Activated CD8-positive, alpha-beta memory T cell treated with anti-CD3 and anti-CD28 coated beads for 4 hours (primary cell): Measurements from ENCODE around the gene KLHL1.
"Not testable (repeated sequence)": the region's sequence is repeated elsewhere in the genome, so short reads cannot be mapped to it uniquely, and the experiment has no call there.

Experiments
- DNase-seq, 2 donors: peaks; one replicate each; pipeline ENCODE4 v3.0.0-alpha.2; 2020; ENCODE audit warnings: low read depth in 2 of 2

KLHL1 gene, protein sequence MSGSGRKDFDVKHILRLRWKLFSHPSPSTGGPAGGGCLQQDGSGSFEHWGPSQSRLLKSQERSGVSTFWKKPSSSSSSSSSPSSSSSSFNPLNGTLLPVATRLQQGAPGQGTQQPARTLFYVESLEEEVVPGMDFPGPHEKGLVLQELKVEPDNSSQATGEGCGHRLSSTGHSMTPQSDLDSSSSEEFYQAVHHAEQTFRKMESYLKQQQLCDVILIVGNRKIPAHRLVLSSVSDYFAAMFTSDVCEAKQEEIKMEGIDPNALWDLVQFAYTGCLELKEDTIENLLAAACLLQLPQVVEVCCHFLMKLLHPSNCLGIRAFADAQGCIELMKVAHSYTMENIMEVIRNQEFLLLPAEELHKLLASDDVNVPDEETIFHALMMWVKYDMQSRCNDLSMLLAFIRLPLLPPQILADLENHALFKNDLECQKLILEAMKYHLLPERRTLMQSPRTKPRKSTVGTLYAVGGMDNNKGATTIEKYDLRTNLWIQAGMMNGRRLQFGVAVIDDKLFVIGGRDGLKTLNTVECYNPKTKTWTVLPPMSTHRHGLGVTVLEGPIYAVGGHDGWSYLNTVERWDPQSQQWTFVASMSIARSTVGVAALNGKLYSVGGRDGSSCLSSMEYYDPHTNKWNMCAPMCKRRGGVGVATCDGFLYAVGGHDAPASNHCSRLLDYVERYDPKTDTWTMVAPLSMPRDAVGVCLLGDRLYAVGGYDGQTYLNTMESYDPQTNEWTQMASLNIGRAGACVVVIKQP

DNA sequence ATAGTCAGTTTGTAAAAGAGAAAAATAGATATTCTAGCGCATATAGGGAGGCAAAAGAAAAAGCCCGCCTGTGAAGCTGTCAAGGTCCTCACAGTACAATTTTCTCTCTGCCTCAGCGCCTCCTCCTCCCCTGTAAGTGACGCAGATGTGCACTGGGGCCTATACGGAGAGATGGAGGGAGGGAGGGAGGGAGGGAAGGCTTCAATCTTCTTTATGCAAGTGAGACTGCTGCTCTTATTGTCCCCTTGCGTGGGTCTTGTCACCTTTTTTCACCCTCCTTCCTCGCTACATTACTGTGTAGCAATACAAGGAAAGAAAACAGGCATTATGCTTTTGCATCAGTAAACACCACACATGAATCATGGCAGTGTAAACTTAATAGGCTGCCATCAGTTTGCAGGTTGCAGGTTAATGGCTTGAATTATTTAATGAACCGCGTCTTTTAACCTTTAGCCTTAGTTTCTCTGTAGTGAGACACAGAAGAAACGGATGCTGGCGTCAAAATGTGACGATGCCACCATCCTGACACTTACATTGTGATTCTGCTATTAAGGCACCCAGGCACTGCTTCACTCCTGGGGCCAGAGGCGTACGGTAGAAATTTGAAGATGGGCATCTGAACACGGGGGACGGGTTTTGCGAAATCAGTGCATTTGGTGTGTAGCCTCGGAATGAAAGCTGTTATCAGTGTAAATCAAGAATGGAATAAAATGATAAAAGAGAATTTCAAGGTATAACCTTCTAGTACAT, at the start of gene KLHL1:
TSS of gene KLHL1 (minus strand) at position 97 of the 750 bp plus-strand sequence. CDS start 753 bp downstream, outside the sequence.
- no peak for DNase-seq

DNA sequence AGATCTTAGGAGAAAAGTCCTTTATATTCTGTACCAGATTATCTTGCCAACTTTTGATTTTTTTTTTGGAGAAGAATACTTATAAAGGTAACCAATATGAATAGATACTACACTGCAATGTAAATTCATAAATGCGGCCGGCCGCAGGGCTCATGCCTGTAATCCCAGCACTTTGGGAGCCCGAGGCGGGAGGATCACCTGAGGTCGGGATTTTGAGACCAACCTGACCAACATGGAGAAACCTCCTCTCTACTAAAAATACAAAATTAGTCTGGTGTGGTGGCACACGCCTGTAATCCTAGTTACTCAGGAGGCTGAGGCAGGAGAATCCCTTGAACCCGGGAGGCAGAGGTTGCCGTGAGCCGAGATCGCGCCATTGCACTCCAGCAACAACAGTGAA, 34.4 kb upstream of the KLHL1 start:
- not testable (repeated sequence) for DNase-seq

DNA sequence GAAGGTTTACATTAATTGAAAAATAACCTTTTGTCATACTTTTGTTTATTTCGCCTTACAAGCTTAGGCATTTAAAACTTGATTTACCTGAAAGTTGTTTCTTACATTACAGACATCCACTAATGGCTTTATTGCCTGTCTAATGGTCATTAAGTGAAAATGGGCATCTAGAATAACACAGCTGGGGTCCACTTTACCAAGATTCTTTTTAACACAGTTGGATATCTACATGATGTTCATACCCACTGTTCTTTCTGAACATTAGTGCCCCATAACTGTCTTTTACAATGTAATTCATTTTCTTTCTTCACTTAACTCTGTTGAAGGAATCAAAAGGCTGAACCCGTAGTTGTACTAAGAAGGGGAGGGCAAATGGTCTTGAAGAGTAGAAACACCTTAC, 19.8 kb upstream of the KLHL1 start:
- DNase-seq: no peak

DNA sequence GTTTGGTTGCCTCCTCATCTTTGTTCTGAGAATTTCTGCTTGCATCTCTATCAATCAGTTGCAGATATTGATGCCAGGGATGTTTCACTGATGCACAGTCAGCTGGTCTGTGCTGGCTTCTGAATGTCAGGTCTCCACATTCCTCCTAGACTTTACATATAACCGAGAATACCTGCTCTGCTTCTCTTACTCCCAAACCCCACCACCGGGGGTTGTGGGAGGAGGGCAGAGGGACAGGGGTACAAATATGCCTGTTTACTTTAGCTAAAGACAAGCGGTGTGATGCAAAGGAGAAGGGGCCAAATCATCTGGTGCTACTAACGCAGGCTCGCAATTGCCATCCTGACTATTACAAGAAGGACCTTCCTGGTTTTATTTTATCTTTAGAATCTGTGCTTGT, 17.4 kb upstream of the KLHL1 start:
- no peak for DNase-seq

DNA sequence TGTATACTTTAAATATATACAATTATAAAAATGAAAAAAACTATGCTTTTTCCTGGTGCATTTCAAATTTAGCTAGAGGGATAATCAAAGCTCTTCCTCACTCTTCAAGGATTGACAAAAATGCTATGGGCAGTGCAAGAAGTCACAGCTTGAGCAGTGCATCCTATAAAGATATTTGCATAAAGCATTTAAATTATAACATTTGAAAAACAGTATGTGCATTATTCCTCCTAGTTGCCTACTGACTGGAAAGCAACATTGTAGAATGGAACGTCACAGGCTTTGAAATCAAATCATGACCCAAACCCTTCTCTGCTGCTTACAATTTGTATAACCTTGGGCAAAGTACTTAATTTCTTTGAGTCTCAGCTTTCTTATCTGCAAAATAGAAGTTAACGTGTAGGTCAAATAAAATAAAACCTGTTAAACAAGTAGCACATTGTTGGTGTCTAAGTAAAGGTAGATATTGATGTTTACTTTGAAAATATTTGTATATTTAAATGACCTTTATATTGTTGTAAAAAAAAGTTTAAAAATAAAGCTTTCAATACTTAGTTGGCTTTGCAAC, 9.2 kb upstream of the KLHL1 start:
- no peak for DNase-seq

DNA sequence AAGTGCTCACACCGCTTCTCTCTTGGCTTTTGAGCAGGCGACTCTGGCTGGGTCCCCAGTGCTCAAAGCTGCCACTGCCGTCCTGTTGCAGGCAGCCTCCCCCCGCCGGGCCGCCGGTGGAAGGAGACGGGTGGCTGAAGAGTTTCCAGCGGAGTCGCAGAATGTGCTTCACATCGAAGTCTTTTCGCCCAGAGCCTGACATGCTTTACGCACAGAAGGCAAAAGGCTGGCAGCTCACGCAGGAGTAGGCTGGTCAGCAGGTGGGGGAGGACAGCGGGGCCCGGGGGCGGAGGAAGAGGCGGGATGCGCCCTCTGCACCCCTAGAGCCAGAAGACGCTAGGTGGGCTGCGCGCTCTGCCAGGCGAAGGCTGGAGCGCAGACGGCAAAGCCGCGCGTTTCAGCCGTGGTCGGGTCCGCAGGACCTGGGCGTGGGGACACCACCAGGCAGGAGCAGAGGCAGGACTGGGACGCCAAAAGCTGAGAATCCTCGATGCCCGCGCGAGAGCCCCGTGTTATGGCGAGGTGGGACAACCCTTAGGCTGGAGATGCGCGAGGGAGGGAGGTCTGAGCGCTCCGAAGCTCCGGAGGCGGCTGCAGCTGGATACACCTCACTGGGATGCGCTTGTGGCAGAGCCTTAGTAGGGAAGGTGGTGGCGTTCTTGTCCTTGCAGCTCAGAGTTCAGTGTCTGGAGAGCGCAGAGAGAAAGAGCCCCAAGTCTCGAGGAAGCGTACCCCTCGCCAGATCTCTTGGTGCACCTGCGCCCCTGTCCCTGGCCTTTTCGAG, 562 bp downstream of the KLHL1 start, which contains the start of gene ATXN8OS:
TSS of gene ATXN8OS (plus strand) at position 329 of the 784 bp plus-strand sequence.
- DNase-seq: no peak

GRCh38 chr13:70107125-70107497, 1.1 kb downstream of the KLHL1 start:
- no peak for DNase-seq

DNA sequence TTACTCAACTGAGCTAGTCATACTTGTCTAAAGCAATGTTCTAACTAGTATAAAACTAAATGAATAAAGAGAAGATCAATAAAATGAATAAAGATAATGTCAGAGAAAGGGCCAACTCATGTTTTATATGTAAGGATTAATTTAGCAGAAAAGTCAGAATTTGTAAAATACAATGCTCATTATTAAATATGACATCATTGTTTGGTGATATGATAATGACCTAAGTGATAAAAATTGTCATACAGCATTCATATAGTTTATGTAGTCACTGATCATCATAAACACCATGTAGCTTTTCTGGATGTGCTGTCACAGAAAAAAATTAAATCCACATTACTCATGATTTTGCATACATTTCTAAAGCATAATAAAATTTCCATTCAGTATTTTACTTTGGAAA, 3.8 kb downstream of the KLHL1 start:
- no peak for DNase-seq

- DNase-seq: no peak
Observed at GRCh38 chr13:70098669-70099068, 9.6 kb downstream of the KLHL1 start.

DNA sequence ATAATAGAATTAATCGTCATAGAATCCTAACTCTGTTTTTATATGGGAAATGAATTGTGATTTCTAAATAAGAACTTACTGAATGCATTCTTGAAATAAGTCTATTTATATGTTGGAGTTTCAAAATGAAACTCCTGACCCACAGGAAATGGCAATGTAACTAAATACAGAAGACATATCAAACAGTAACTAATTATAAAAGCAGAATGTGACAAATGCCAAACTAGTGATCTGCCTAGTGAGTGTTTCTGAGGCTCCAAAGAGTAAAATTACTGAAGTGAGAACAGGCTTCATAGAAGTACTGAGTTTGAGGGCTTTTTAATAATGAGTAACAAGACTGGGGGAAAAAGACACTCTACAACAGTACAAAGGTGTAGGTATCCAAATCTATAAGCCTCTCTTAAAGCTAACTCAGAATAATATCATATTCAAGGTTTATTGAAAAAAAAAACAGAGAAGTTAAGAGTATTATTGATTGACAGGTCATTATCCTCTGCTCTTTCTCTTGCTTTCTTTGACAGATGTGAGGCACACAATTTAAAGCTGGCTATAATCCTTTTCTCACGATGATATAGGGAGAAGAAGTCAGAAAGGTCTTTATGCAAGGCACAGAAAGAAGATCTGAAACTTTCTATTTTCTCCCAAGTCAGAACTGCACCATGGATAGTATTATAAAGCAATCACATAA, 18.1 kb downstream of the KLHL1 start:
- DNase-seq: no peak

- no peak for DNase-seq
Observed at GRCh38 chr13:70088926-70089325, 19.3 kb downstream of the KLHL1 start.

- DNase-seq: no peak
Observed at GRCh38 chr13:70087247-70087646, 21.0 kb downstream of the KLHL1 start.

DNA sequence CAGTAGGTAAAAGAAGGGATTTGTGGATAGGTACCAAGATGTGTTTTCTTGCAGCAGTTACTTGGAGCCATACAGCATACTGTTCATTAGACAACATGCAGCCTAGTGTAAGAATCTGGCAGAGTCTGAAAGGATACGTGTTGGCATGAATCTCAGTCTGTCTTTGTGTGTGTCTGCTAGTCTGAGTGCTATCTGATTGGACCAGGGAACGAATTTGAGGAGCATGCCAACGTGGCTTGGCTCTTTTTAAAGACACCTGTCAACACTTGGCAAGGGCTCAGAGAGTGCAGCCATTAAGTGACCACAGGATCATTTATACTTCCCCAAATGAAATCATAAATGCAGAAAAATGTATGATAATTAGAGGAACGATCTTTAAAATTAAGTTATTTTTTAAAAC, 28.2 kb downstream of the KLHL1 start:
- no peak for DNase-seq

DNA sequence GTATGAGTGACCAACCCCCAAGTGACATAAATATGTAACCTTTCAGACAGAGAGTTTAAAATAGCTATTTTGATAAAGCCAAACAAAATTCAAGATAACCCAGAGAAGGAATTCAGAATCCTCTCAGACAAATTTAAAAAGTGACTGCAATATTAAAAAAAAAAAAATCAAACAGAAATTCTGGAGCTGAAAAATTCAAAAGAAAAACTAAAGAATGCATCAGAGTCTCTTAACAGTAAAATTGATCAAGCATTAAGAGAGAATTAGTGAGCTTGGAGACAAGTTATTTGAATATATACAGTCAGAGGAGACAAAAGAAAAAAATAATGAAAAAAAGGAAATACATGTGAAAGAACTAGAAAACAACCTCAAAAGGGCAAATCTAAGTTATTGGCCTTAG, 53.7 kb downstream of the KLHL1 start:
- DNase-seq: no peak

GRCh38 chr13:70051531-70051930, 56.7 kb downstream of the KLHL1 start:
- DNase-seq: no peak

DNA sequence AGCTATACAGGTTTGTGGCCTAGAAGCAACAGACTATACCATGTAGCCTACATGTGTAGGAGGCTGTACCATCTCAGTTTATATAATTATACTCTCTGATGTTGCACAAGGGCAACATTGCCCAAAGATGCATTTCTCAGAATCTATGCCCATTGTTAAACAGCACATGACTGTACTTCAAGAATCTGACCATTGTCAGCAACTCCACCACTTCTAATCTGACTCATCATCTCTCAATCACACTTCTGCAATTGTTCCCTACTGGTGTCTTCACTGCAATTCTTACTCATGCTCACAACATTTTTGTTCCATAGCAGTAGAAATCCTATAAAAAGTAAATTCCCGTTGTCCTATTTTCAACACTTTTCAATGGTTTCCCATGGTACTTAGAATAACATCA, 64.6 kb downstream of the KLHL1 start:
- no peak for DNase-seq

DNA sequence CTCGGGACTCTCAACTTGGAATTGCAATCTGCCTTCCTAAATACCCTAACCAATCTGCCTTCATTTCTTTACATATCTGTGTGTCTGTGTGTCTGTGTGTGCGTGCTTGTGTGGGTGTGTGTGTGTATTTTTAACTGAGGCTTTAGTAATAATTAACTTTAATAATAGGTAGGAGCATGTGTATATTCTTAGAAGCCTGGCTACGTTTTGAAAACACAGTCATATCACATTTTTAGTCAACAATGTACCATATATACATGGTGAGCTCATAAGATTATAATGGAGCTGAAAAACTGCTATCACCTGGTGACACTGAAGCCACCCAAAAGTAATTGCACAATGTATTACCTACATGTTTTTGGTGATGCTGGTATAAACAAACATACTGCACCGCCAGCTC, 66.1 kb downstream of the KLHL1 start:
- no peak for DNase-seq

GRCh38 chr13:70034286-70034685, 74.0 kb downstream of the KLHL1 start:
- DNase-seq: no peak

DNA sequence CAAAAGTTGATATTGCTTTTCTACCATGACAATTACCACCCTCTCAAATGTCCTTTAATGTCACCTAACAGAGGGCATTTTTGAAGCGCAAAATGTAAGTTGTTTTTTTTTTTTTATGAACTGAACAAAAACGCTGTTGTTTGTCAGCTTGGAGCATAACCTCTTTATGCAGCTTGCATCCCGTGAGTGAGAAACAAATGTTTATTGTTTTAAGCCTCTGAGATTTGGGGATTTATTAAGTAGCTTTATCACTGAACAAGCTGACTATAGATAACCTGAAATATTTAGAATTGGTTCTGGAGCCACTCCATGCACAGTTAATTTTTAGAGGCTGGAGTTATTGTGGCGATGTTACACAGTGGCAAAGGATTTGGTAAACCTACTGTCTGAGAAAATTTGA, 80.7 kb downstream of the KLHL1 start:
- DNase-seq: no peak

- no peak for DNase-seq
Observed at GRCh38 chr13:70023516-70023915, 84.7 kb downstream of the KLHL1 start.

GRCh38 chr13:70022646-70023045, 85.6 kb downstream of the KLHL1 start:
- no peak for DNase-seq
